Heart left ventricle (tissue), 16 donors: Measurements from ENCODE around the gene RAB11FIP4. TPM values are rescaled to one million over a fixed set of nuclear protein-coding genes. Genes with fewer than 3 reads are reported as not detected.

Experiments
- ATAC-seq, 4 donors: fragments of 200-7000 bp; cut with Tn5 transposase; one replicate each; pipeline ENCODE4 v1.9.1; 2020 to 2022; ENCODE audit warnings: moderate library complexity in 4 of 4, mild to moderate bottlenecking in 3 of 4, moderate number of reproducible peaks in 1 of 4
- DNase-seq, 5 donors: peaks; one replicate each; pipeline ENCODE4 v3.0.0-alpha.2; 2020
- H3K27ac ChIP-seq, 12 donors: fragments of 200-600 bp; sonication (generic) in 4 of 12; one replicate each; pipeline versions ENCODE4 v1.5.0 to v1.8.0; 2016 to 2022; ENCODE audit warnings: mild to moderate bottlenecking in 2 of 12
- H3K27me3 ChIP-seq, 9 donors: fragments of 200-600 bp; sonication (generic) in 2 of 9; one replicate each; pipeline versions ENCODE4 v1.5.1 to v1.8.0; 2016 to 2022; ENCODE audit warnings: mild to moderate bottlenecking in 3 of 9
- H3K36me3 ChIP-seq, 9 donors: fragments of 200-600 bp; sonication (generic) in 2 of 9; one replicate each; pipeline versions ENCODE4 v1.5.0 to v1.8.0; 2018 to 2022; ENCODE audit warnings: mild to moderate bottlenecking in 2 of 9
- H3K4me1 ChIP-seq, 12 donors: fragments of 200-600 bp; sonication (generic) in 4 of 12; one replicate each; pipeline versions ENCODE4 v1.5.0 to v1.8.0; 2016 to 2022; ENCODE audit warnings: mild to moderate bottlenecking in 3 of 12
- H3K4me3 ChIP-seq, 12 donors: fragments of 200-600 bp; sonication (generic) in 4 of 12; one replicate each; pipeline versions ENCODE4 v1.5.0 to v1.8.0; 2017 to 2022; ENCODE audit warnings: mild to moderate bottlenecking in 9 of 12, moderate library complexity in 4 of 12
- H3K9me3 ChIP-seq, 12 donors: fragments of 200-600 bp; sonication (generic) in 4 of 12; one replicate each; pipeline versions ENCODE4 v1.5.0 to v1.8.0; 2016 to 2022; ENCODE audit warnings: mild to moderate bottlenecking in 1 of 12
- CTCF ChIP-seq, 12 donors: fragments of 200-600 bp; sonication (generic) in 4 of 12; IDR thresholded peaks; one replicate each; pipeline versions ENCODE4 v1.5.0 to v1.8.0; 2018 to 2022; ENCODE audit warnings: antibody characterized with exemption in 12 of 12, mild to moderate bottlenecking in 5 of 12
- POLR2A ChIP-seq, 2 donors: fragments of 450-650 bp; IDR thresholded peaks; one replicate each; pipeline ENCODE4 v1.6.1; 2017; ENCODE audit warnings: antibody characterized with exemption in 2 of 2, mild to moderate bottlenecking in 2 of 2, moderate library complexity in 2 of 2
- WGBS, 4 donors: extraction: QIAGEN DNeasy Blood & Tissue Kit in 2 of 4; methylation state at CpG; one replicate each; pipeline versions ENCODE4 v1.1.5 to v1.1.7; 2013 to 2018; 5-methylcytosine and 5-hydroxymethylcytosine counted together
- intact Hi-C, 10 donors: fragments of 100-400 bp; cut with DNase I; formaldehyde crosslinking; loops; one replicate each; pipeline versions ENCODE4 v1.11.1 to v1.14.2; 2022
- polyA plus RNA-seq, 2 donors: library from polyadenylated mRNA; stranded (reverse); fragments of 200-250 nt; gene quantifications; one replicate each; pipeline ENCODE4 v1.2.3, GENCODE V29; 2013
- total RNA-seq, 9 donors: library from RNA; depleted of rRNA in 2 of 9; stranded (reverse); fragments of >200 nt in 2 of 9; fragmentation: NEBNext Ultra II Directional in 3 of 9; extraction: Animal tissue kit (Norgen Biotek cat#: 25700) in 3 of 9; gene quantifications; one replicate each; pipeline versions ENCODE4 v1.1.0 to v1.2.4, GENCODE V29; 2016 to 2023
- donor health status: ischemic (EF 13 %, LVEDD 7.1; RV severe dilation, severe dysfunction).
- donor health status: healthy with polysubstance abuse.
- donor health status: DM: no; HTN: yes; CAD: no.
- donor health status: DM: no; HTN: no; CAD: no.
- donor health status: ischemic (EF 25% LVEDD 6.9; RV normal size, moderate dysfunction).
- donor health status: ischemic (EF 25% LVEDD 5.7; RV mildly dilated, moderate dysfunction).
- donor health status: healthy.
- donor health status: DM: yes; HTN: yes; CAD: no.
- donor health status: ischemic (EF 35%, LVEDD 5.7; RV mildly dilated, moderate dysfunction).
- donor health status: nonischemic (EF 11% LVEDD 7.7; RV severe dilation, severe dysfunction).
- donor health status: DM: yes; HTN: yes; CAD: no.
- donor health status: PGD.
- donor health status: ischemic (EF 29% LVEDD 5.4; RV normal size, mild dysfunction).
- donor health status: nonischemic (EF 23%, LVEDD 6.1; RV moderate dilation, normal function).

RAB11FIP4 gene
- total and polyA plus RNA-seq, 11 donors, result 1.5 to 13.7 (median 8.3) TPM

GRCh38 chr17:31488264-31488981, 96.9 kb downstream of the RAB11FIP4 start:
- Histone ChIP-seq H3K27me3 (peaks cover 0 to 19% (median 6%) of the 10 kb centered on the region in 9 donors), H3K27ac (peak overlapping the region in 8 of 12 donors; percentile 8 to 75 (median 63)), H3K4me1 (peaks cover 0 to 59% (median 14%) of the 10 kb centered on the region in 12 donors), H3K36me3 (no peaks in the 10 kb centered on the region), H3K4me3 (peak overlapping the region; percentile 19 to 76 (median 57)), H3K9me3 (no peaks in the 10 kb centered on the region)
- intact Hi-C loops, result no loop called here
- 3 to 4% (median 4%) methylated on average over 17 to 62 of the region's 62 CpGs for WGBS, 4 donors
- DNase-seq (peak in 2 of 5 donors; percentile 45 to 73), ATAC-seq (peak in 3 of 4 donors; percentile 3 to 38 (median 6))
- TF ChIP-seq CTCF (IDR thresholded peaks at IDR 0.05) (no peak), POLR2A (IDR thresholded peaks at IDR 0.05) (no peak)

GRCh38 chr17:31488982-31489294, 97.5 kb downstream of the RAB11FIP4 start:
- ATAC-seq (peak in 1 of 4 donors; percentile 5), DNase-seq (no peak)
- Histone ChIP-seq H3K4me1 (peaks cover 0 to 64% (median 14%) of the 10 kb centered on the region in 12 donors), H3K36me3 (no peaks in the 10 kb centered on the region), H3K27me3 (peaks cover 0 to 19% (median 6%) of the 10 kb centered on the region in 9 donors), H3K27ac (peak overlapping the region in 7 of 12 donors; percentile 8 to 75 (median 65)), H3K9me3 (no peaks in the 10 kb centered on the region), H3K4me3 (peak overlapping the region in 10 of 12 donors; percentile 53 to 76 (median 60))
- intact Hi-C loops, result no loop called here
- WGBS, 4 donors, result 19 to 35% (median 31%) methylated on average over 4 of the region's 4 CpGs
- no peak for TF ChIP-seq CTCF (IDR thresholded peaks at IDR 0.05)
- TF ChIP-seq POLR2A (IDR thresholded peaks at IDR 0.05), result no peak

GRCh38 chr17:31489295-31490018, 98.0 kb downstream of the RAB11FIP4 start:
- ATAC-seq, result no peak
- H3K27me3 ChIP-seq, result peaks cover 0 to 19% (median 6%) of the 10 kb centered on the region in 9 donors
- intact Hi-C loops, result no loop called here
- H3K27ac ChIP-seq, result peak overlapping the region in 4 of 12 donors; percentile 65 to 75 (median 68)
- TF ChIP-seq POLR2A (IDR thresholded peaks at IDR 0.05), result no peak
- TF ChIP-seq CTCF (IDR thresholded peaks at IDR 0.05), result no peak
- peak overlapping the region in 2 of 12 donors; percentile 69 to 75 for H3K4me3 ChIP-seq
- peaks cover 0 to 70% (median 14%) of the 10 kb centered on the region in 12 donors for H3K4me1 ChIP-seq
- H3K9me3 ChIP-seq, result no peaks in the 10 kb centered on the region
- no peaks in the 10 kb centered on the region for H3K36me3 ChIP-seq
- peak in 1 of 5 donors; percentile 33 for DNase-seq
- WGBS, 4 donors, result 56 to 69% (median 66%) methylated on average over 16 of the region's 16 CpGs

- intact Hi-C loops, result no loop called here
- no peaks in the 10 kb centered on the region for H3K36me3 ChIP-seq
- peaks cover 0 to 19% (median 6%) of the 10 kb centered on the region in 9 donors for H3K27me3 ChIP-seq
- peaks cover 0 to 76% (median 14%) of the 10 kb centered on the region in 12 donors for H3K4me1 ChIP-seq
- TF ChIP-seq POLR2A (IDR thresholded peaks at IDR 0.05) (no peak), CTCF (IDR thresholded peaks at IDR 0.05) (no peak)
- H3K9me3 ChIP-seq, result no peaks in the 10 kb centered on the region
- no peak overlapping the region for H3K4me3 ChIP-seq
- H3K27ac ChIP-seq, result no peak overlapping the region
- WGBS, 4 donors, result 72 to 80% (median 78%) methylated on average over 9 of the region's 9 CpGs
- ATAC-seq, result no peak
- DNase-seq, result no peak
Observed at GRCh38 chr17:31490019-31490650, 98.7 kb downstream of the RAB11FIP4 start.
